ENCODE measurements around the gene SLC39A11.
"Not testable (repeated sequence)": the region's sequence is repeated elsewhere in the genome, so short reads cannot be mapped to it uniquely, and the experiment has no call there.

SLC39A11 gene

DNA sequence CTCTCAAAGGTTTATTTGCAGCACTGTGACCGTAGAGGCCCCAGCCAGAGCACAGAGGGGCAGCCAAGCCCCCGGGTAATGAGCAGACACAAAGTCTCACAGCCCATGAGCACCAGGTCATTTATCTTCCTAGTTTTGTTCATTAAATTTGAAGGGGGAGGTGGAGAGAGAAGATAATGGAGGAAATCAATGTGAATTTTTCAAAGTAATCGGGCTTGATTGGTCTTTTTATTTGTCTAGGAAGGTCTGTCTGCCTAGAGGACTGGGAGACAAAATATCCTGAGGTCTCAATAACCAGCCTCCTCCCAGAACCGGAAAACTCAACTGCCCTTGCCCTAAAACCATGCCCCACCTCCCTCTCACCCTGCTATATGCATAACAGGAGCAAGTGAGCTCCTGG lies 189.0 kb downstream of the SLC39A11 start:
- DNase-seq: no peak

DNA sequence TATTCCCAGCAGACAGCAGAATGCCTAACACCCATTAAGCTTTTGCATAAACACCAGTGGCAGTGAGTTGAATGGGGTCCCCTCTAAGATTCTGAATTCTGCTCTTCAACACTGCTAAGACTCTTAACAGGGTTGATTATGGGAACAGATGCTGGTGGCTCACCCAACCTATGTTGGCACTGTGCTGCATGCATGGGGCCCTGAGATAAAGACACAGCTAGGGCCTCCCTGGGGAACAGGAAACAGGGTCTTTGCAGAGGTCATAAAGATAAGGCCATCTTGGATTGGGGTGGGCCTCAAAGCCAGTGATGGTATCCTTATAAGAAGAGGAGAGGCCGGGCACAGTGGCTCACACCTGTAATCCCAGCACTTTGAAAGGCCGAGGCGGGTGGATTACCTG lies 190.8 kb downstream of the SLC39A11 start:
- no peak for DNase-seq

GRCh38 chr17:72901083-72901482 lies 191.4 kb downstream of the SLC39A11 start:
- no peak for DNase-seq

- no peak for DNase-seq
Measured at GRCh38 chr17:72900654-72900971, 191.9 kb downstream of the SLC39A11 start.

DNA sequence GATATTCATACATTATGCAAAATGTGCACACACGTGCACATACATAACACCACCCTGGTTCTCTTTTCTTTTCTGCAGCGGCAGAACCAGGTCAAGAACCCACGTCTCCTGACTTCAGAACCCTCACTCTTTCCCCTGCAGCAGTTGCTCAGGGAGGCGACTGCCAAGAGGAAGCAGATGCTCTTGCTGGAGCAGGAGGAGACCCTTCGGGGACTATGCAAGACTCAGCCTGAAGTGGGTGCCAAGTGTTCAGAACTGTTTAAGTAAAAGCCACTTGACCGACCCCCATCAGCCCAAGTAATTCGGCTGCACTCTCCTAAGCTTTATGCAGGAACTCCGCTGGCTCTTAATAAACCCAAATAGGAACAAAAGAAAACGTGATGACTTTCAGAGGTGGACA lies 193.8 kb downstream of the SLC39A11 start:
- DNase-seq: no peak

DNA sequence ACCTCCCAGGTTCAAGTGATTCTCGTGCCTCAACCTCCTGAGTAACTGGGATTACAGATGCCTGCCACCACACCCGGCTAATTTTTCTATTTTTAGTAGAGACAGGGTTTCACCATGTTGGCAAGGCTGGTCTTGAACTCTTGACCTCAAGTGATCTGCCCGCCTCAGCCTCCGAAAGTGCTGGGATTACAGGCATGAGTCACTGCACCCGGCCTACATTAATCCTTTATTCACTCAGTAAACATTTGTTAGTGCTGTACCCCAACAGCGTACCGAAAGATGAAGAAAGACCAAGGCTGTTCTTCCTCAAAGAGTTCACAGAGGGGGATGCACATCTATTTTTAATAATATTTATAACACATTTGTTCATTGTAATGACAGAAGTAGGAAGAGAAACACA lies 196.2 kb downstream of the SLC39A11 start:
- DNase-seq: not testable (repeated sequence)

DNA sequence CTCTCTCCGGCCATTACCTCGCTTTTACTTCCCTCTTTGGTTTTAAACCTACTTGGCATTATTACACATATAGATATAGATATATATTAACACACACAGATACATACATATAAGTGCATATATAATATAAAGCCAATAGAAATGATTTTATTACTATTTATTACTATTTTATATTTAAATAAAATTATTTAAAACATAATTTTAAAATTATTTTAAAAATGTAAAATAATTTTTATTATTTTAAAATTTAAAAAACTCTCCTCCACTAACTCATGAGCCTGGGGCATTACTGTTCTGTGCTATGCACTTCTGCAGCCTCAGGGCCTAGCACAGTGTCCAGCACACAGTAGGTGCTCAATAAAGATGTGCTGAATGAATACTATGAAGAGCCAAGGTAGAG lies 200.9 kb downstream of the SLC39A11 start:
- no peak for DNase-seq

DNA sequence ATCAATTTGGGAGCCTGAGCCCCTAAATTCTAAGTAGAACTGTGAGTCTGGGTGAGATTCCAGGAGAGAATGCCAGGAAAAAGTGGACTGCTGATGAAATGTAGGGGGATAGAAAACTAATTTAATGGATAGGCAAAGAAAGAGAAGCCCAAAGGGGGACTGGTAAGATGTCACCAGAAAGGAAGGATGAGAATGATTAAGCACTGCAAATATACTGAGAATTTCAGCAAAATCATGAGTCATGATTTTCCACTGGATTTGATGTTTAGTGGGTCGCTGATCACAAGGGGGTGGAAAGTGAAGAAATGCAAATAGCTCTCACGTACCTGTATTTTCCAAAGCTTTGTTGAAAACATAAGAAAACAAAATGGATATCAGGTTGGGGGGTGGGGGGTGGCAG lies 201.8 kb downstream of the SLC39A11 start:
- DNase-seq: no peak

- no peak for DNase-seq
Measured at GRCh38 chr17:72887917-72888316, 204.6 kb downstream of the SLC39A11 start.

- no peak for DNase-seq
Measured at GRCh38 chr17:72887322-72887721, 205.2 kb downstream of the SLC39A11 start.

DNA sequence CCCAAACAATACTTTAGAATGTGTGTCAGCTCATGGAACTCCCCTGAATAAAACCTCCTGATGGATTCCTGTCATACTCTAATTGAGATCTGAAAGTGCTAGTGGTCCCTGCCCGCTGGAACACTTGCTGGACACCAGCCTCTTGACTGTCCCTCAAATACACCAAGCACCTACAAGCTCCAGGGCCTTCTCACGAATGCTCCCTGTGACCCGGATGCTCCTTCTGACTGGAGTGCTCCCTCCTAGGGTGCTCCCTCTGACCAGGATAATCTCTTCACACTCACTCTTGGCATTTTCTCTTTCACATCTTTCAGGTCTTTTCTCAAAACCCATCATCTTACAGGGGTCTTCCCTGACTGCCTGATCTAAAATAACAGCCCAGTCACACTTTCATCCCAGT lies 205.9 kb downstream of the SLC39A11 start:
- no peak for DNase-seq

- DNase-seq: no peak
Measured at GRCh38 chr17:72884066-72884465, 208.4 kb downstream of the SLC39A11 start.

DNA sequence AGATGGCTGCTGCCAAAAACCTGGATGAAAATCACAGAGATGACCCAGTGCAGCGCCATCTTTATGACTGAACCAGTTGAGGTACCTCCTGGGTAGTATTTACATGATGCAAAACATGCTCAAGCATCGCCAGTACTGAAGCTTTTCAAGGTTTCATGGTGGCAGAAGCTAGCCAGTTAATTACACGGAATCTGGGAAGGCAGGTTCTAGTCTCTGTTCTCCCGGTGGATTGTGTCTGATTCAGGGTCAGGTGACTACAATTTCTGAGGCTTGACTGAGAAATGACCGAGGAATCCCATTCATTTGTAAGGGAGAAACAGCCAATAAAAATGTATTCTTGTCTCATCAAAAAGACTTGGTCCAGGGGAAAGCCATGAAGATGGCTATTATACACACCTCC lies 209.1 kb downstream of the SLC39A11 start:
- no peak for DNase-seq

DNA sequence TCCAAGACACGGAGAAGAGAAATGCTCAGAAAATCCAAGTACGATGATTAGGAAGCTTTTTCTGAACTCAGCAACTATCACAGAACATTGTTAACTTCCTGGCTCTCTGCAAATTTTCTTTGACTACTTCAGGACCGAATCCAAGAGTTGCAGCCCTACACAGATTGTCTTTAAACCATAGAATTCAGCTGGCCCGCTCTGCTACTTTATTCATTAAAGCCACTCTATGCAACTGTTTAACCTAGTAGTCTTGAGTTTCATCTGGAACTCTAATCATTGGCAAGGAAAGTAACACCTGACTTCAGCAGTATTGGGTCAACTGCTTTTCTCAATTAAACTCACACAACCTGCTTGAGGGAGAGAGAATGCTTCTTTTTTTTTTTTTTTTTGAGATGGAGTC lies 210.1 kb downstream of the SLC39A11 start:
- no peak for DNase-seq

GRCh38 chr17:72879877-72880276 lies 212.6 kb downstream of the SLC39A11 start:
- DNase-seq: no peak

- DNase-seq: no peak
Measured at GRCh38 chr17:72878975-72879660, 213.4 kb downstream of the SLC39A11 start.

DNA sequence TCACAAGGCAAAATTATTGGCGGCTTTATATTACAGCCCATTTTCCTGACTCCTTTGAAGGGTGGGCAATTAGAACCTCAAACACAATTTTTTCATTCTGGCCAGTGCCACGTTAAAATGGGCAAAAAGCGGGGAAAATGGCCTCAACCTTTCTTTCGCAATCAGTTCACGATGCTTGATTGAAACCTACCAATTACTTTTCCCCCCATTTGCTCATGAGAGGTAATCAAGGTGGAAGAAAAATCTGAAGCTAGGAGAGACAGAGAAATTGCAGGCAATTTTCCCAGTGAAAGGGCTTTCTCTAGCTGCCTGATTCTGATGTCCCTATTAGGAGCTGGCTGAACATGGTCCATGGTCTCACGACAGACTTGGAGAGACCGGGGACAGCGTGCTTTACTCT lies 215.1 kb downstream of the SLC39A11 start:
- no peak for DNase-seq

DNA sequence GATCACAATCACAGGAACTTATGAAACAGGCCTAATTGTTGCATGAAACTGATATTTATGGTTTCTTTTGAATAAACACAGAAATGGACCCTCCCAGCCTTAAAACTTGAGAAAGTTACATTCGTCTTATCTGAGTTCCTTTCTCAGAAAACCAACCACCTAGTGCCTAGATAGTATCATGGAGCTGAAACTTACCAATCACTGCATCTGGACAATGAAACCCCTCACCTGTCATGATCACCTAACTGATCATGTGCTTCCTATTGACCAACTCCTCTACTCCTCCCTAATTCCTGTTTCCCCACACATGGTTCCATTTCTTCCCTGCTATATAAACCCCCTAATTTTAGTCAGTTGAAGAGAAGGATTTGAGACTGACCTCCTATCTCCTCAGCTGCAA lies 216.1 kb downstream of the SLC39A11 start:
- no peak for DNase-seq

- DNase-seq: no peak
Measured at GRCh38 chr17:72875361-72875760, 217.1 kb downstream of the SLC39A11 start.

GRCh38 chr17:72872396-72872795 lies 220.1 kb downstream of the SLC39A11 start:
- no peak for DNase-seq

- DNase-seq: no peak
Measured at GRCh38 chr17:72870367-72870985, 222.0 kb downstream of the SLC39A11 start.

DNA sequence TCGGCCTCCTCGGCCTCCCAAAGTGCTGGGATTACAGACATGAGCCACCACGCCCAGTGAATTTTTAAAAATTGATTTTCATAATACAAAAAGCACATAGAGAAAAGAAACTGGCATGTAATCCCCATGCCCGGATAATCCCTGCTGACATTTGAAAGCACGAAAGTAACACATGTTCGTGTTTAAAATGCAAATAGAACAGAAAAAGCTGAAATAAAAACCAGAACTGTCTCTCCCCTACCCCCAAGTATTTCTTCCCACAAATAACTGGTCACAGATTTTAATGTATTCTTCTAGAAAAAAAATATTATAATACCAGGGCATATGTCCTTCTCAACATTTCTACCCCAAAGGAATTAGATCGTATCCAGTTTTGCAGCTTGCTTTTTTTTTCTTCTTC lies 222.9 kb downstream of the SLC39A11 start:
- no peak for DNase-seq

DNA sequence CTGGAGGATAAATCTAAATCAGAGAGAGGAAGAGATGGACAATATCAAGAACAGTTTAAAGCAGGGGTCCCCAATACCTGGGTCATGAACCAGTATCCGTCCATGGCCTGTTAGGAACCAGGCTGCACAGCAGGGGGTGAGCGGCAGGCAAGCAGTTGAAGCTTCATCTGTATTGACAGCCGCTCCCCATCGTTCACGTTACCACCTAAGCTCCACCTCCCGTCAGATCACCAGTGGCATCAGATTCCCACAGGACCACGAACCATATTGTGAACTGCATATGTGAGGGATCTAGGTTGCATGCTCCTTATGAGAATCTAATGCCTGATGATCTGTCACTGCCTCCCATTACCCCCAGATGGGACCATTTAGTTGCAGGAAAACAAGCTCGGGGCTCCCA lies 226.5 kb downstream of the SLC39A11 start:
- DNase-seq: no peak

- no peak for DNase-seq
Measured at GRCh38 chr17:72863526-72864211, 228.8 kb downstream of the SLC39A11 start.
